Psoas muscle (tissue), 8 donors: ENCODE data around the gene MORN1. TPM values are rescaled to one million over a fixed set of nuclear protein-coding genes. Genes with fewer than 3 reads are reported as not detected.

Experiments used
- ATAC-seq, 4 donors: fragments of 200-7000 bp; cut with Tn5 transposase; one replicate each; pipeline ENCODE4 v1.9.1; 2020; ENCODE audit warnings: moderate library complexity in 3 of 4, mild to moderate bottlenecking in 2 of 4
- DNase-seq, 2 donors: peaks; one replicate each; pipeline ENCODE4 v3.0.0-alpha.2; 2020
- H3K27ac ChIP-seq: fragments of 200-600 bp; one replicate; pipeline ENCODE4 v1.8.0; 2022
- H3K27me3 ChIP-seq, 3 donors: fragments of 200-600 bp in 1 of 3; one replicate each; pipeline versions ENCODE4 v1.6.1 to v1.8.0; 2013 to 2022; ENCODE audit warnings: low read length in 2 of 3, mild to moderate bottlenecking in 2 of 3, moderate library complexity in 1 of 3; ENCODE audit not compliant: insufficient read depth in 3 of 3
- H3K36me3 ChIP-seq, 2 donors: fragments of 200-600 bp in 1 of 2; one replicate each; pipeline versions ENCODE4 v1.6.1 to v1.8.0; 2013 to 2022; ENCODE audit warnings: low read depth in 1 of 2, mild to moderate bottlenecking in 1 of 2, moderate library complexity in 1 of 2; ENCODE audit not compliant: insufficient read depth in 1 of 2
- H3K4me1 ChIP-seq: fragments of 200-600 bp; one replicate; pipeline ENCODE4 v1.8.0; 2022
- H3K4me3 ChIP-seq: fragments of 200-600 bp; one replicate; pipeline ENCODE4 v1.8.0; 2022; ENCODE audit warnings: mild to moderate bottlenecking
- H3K9me3 ChIP-seq: fragments of 200-600 bp; one replicate; pipeline ENCODE4 v1.8.0; 2022
- CTCF ChIP-seq: fragments of 200-600 bp; IDR thresholded peaks from one replicate; pipeline ENCODE4 v1.8.0; 2022; ENCODE audit warnings: antibody characterized with exemption
- WGBS, 3 donors: extraction: QIAGEN DNeasy Blood & Tissue Kit; methylation state at CpG; one replicate each; pipeline versions ENCODE4 v1.1.6 to v1.1.7; 2013; 5-methylcytosine and 5-hydroxymethylcytosine counted together
- intact Hi-C, 2 donors: fragments of 100-400 bp; cut with DNase I; formaldehyde crosslinking; loops; one replicate each; pipeline versions ENCODE4 v1.11.0 to v1.14.2; 2022
- polyA plus RNA-seq, 3 donors: library from polyadenylated mRNA; stranded (reverse); fragments of 200-250 nt; gene quantifications; one replicate each; pipeline ENCODE4 v1.2.3, GENCODE V29; 2013
- total RNA-seq, 4 donors: library from RNA; stranded (reverse); fragmentation: NEBNext Ultra II Directional in 2 of 4; extraction: Animal tissue kit (Norgen Biotek cat#: 25700) in 2 of 4; gene quantifications; one replicate each; pipeline versions ENCODE4 v1.2.1 to v1.2.4, GENCODE V29; 2021 to 2023
- donor health status: healthy with polysubstance abuse.
- donor health status: DM: no; HTN: no; CAD: no; lungs with moderate emphysema.
- donor health status: Bipolar disorder and iron deficiency.
- donor health status: healthy.
- donor health status: DM: yes; HTN: yes; CAD: no.
- donor health status: DM: no; HTN: no; CAD: no.
- donor health status: DM: no; HTN: no; CAD: no.
- donor health status: DM: yes; HTN: yes; CAD: no.

The MORN1 gene
- total and polyA plus RNA-seq, 7 donors = 1.2 to 7.3 (median 4.2) TPM

DNA sequence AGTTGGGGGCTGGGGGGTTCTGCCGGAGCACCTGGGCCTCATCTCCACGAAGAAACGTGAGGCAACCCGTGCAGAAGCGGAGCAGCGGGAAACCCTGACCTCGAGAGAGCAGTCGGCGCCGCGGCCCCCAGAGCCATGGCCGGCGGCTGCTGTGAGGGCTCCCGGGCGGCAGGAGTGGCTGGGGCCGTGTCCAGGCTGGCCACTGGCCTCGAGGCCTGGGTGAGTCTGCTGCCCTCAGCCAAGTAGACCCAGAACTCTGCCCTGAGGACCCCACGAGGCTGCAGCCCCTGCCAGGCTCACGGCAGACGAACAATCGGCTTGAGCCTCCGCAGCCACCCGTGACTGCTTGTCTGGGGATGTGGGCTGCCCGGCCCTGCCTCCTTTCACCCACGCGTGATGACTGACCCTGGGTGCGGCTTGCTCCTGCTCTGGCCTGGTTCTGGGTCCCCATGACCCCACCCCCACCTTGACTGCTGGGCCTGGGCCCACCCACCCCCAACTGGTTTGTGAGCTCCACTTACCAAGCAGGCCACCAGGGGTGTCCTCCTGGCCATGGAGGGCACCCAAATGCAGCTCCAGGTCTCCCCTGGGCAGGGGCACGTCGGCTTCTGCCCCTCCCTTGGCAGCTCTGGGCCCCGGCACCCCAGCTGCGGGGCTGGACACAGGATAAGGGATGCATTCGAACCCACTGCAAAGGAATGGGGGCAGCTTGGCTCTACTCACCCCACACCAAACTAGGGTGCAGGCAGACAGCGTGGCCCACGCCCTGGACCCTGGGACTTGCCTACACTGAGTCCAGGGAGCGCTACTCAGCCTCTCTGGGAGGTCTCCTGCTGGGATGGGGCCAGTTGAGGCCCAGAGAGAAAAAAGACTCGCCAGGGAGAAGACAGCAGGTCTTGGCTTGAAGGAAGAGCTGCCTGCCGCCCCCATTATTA, 34.2 kb downstream of the MORN1 start:
- TF ChIP-seq CTCF = no peak
- no peaks in the 10 kb centered on the region for H3K36me3 ChIP-seq
- H3K27ac ChIP-seq = no peak overlapping the region
- intact Hi-C loops = no loop called here
- H3K9me3 ChIP-seq = no peaks in the 10 kb centered on the region
- H3K27me3 ChIP-seq = no peaks in the 10 kb centered on the region
- ATAC-seq (no peak), DNase-seq (peak; percentile 7 to 51)
- no peak overlapping the region for H3K4me3 ChIP-seq
- H3K4me1 ChIP-seq = no peaks in the 10 kb centered on the region
- 87 to 93% (median 88%) methylated on average over 31 to 37 of the region's 37 CpGs for WGBS, 3 donors

DNA sequence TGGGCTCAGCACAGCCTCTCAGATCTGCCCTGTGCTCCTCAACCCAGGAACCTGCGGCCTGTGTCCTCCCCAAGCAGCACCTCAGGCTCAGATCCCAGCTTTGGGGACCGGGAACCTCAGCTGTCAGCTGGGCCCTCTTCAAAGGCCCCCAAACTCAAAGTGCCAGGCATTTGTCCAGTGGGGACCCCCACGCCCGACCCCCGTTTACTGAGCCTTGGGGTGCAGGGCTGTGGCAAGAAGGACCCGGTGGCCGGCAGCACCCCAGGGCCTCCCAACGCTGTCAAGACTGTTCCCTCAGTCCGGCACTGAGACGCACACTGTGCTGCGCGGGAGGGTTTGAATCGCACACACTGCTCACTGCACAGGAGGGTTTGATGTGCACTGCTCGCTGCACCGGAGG, 35.0 kb downstream of the MORN1 start:
- Histone ChIP-seq H3K4me3 (no peak overlapping the region), H3K27ac (no peak overlapping the region), H3K27me3 (no peaks in the 10 kb centered on the region), H3K9me3 (no peaks in the 10 kb centered on the region), H3K36me3 (no peaks in the 10 kb centered on the region), H3K4me1 (no peaks in the 10 kb centered on the region)
- ATAC-seq (no peak), DNase-seq (peak; percentile 12 to 25)
- intact Hi-C loops = no loop called here
- no peak for TF ChIP-seq CTCF
- WGBS, 3 donors = 89 to 91% (median 90%) methylated on average over 14 to 15 of the region's 15 CpGs

GRCh38 chr1:2355373-2356261, 35.7 kb downstream of the MORN1 start:
- Histone ChIP-seq H3K9me3 (no peaks in the 10 kb centered on the region), H3K4me3 (no peak overlapping the region), H3K27ac (no peak overlapping the region), H3K4me1 (no peaks in the 10 kb centered on the region), H3K36me3 (no peaks in the 10 kb centered on the region), H3K27me3 (no peaks in the 10 kb centered on the region)
- DNase-seq (peak; percentile 10 to 44), ATAC-seq (no peak)
- TF ChIP-seq CTCF = no peak
- intact Hi-C loops = no loop called here
- WGBS, 3 donors = 79 to 85% (median 85%) methylated on average over 27 to 28 of the region's 28 CpGs

- no peak for TF ChIP-seq CTCF
- Histone ChIP-seq H3K27ac (no peak overlapping the region), H3K4me3 (no peak overlapping the region), H3K36me3 (no peaks in the 10 kb centered on the region), H3K9me3 (no peaks in the 10 kb centered on the region), H3K4me1 (no peaks in the 10 kb centered on the region), H3K27me3 (no peaks in the 10 kb centered on the region)
- ATAC-seq = no peak
- 71 to 80% (median 79%) methylated on average over 38 of the region's 38 CpGs for WGBS, 3 donors
- intact Hi-C loops = no loop called here
- peak in 1 of 2 donors; percentile 50 for DNase-seq
Observed at GRCh38 chr1:2354511-2355372, 36.6 kb downstream of the MORN1 start.
